ENCODE measurements around the gene GTPBP3. TPM values are rescaled to one million over a fixed set of nuclear protein-coding genes. Genes with fewer than 3 reads are reported as not detected.
"Not testable (repeated sequence)": the region's sequence is repeated elsewhere in the genome, so short reads cannot be mapped to it uniquely, and the experiment has no call there.

The GTPBP3 gene
- total RNA-seq, 2 donors from 2014 or later: 17.8 to 21.9 TPM

GRCh38 chr19:17359905-17360800 is 22.8 kb downstream of the GTPBP3 start:
- DNase-seq (no peak), ATAC-seq (no peak)
- intact Hi-C loops (cut with DNase I, micrococcal nuclease): no loop called here

GRCh38 chr19:17363852-17364605 is 26.7 kb downstream of the GTPBP3 start:
- ATAC-seq; DNase-seq; intact Hi-C loops (cut with DNase I, micrococcal nuclease): not testable (repeated sequence)

GRCh38 chr19:17365361-17365760 is 28.0 kb downstream of the GTPBP3 start:
- no peak for ATAC-seq
- no peak for DNase-seq
- intact Hi-C loops (cut with DNase I, micrococcal nuclease): no loop called here

- intact Hi-C loops (cut with DNase I, micrococcal nuclease): no loop called here
- ATAC-seq (no peak), DNase-seq (no peak)
Observed at GRCh38 chr19:17370026-17370587, 32.8 kb downstream of the GTPBP3 start.

- intact Hi-C loops (cut with DNase I, micrococcal nuclease): no loop called here
- no peak for DNase-seq
- no peak for ATAC-seq
Observed at GRCh38 chr19:17376935-17377600, 39.7 kb downstream of the GTPBP3 start, which contains the start of gene PLVAP. Gene PLVAP (minus strand): TSS chr19:17377342. CDS start chr19:17377288, 54 bp downstream.

- no peak for DNase-seq
Observed at GRCh38 chr19:17378271-17378670, 40.9 kb downstream of the GTPBP3 start.

GRCh38 chr19:17379221-17379631 is 41.9 kb downstream of the GTPBP3 start:
- DNase-seq: no peak

More at GRCh38 chr19:17378271-17378670, 40.9 kb downstream of the GTPBP3 start:
- intact Hi-C loops (cut with DNase I, micrococcal nuclease): no loop called here
- ATAC-seq: no peak

GRCh38 chr19:17380426-17381138 is 43.2 kb downstream of the GTPBP3 start:
- no peak for ATAC-seq
- intact Hi-C loops (cut with DNase I, micrococcal nuclease): no loop called here
- no peak for DNase-seq

More at GRCh38 chr19:17379221-17379631, 41.9 kb downstream of the GTPBP3 start:
- ATAC-seq: no peak
- intact Hi-C loops (cut with DNase I, micrococcal nuclease): no loop called here

- intact Hi-C loops (cut with DNase I, micrococcal nuclease): loop anchor here in 1 of 2 donors (5.0 kb wide), 1 partner anchor 39 kb away; no protein-coding TSS in a partner anchor
- peak; percentile 53 for ATAC-seq
- peak in 1 of 2 donors; percentile 73 for DNase-seq
Observed at GRCh38 chr19:17385878-17386611, 48.7 kb downstream of the GTPBP3 start.

GRCh38 chr19:17389288-17389687 is 51.9 kb downstream of the GTPBP3 start:
- ATAC-seq (no peak), DNase-seq (no peak)
- intact Hi-C loops (cut with DNase I, micrococcal nuclease): loop anchor here in 1 of 2 donors (5.0 kb wide), 1 partner anchor 42 kb away; no protein-coding TSS in a partner anchor

- intact Hi-C loops (cut with DNase I, micrococcal nuclease): loop anchor here in 1 of 2 donors (5.0 to 10.0 kb wide), 2 partner anchors 43 to 75 kb away; partner anchors contain the start of gene NXNL1
- no peak for ATAC-seq
Observed at GRCh38 chr19:17389957-17390664, 52.8 kb downstream of the GTPBP3 start.

GRCh38 chr19:17390665-17391370 is 53.5 kb downstream of the GTPBP3 start:
- DNase-seq: peak; percentile 90 to 93
- intact Hi-C loops (cut with DNase I, micrococcal nuclease): loop anchor here in 1 of 2 donors (10.0 kb wide), 1 partner anchor 74 kb away; the partner anchor contains the start of gene NXNL1
- peak; percentile 99 for ATAC-seq

More at GRCh38 chr19:17389957-17390664, 52.8 kb downstream of the GTPBP3 start:
- no peak for DNase-seq

- DNase-seq: no peak
- intact Hi-C loops (cut with DNase I, micrococcal nuclease): loop anchor here in 1 of 2 donors (10.0 kb wide), 1 partner anchor 73 kb away; the partner anchor contains the start of gene NXNL1
- ATAC-seq: no peak
Observed at GRCh38 chr19:17391371-17392151, 54.2 kb downstream of the GTPBP3 start.

Data from left colon (tissue), 2 donors.